Mucosa of descending colon (tissue), 3 donors: ENCODE data around the gene GALNTL6. TPM values are rescaled to one million over a fixed set of nuclear protein-coding genes. Genes with fewer than 3 reads are reported as not detected.
A peak's percentile ranks its signal among the peaks of the same experiment; 100 is the strongest.

Experiments used
- ATAC-seq: fragments of 200-7000 bp; cut with Tn5 transposase; one replicate; pipeline ENCODE4 v1.9.1; 2020; ENCODE audit warnings: mild to moderate bottlenecking, moderate library complexity
- DNase-seq, 3 donors: peaks; one replicate each; pipeline ENCODE4 v3.0.0-alpha.2; 2020
- H3K36me3 ChIP-seq: fragments of 200-600 bp; one replicate; pipeline ENCODE4 v1.8.0; 2021; ENCODE audit warnings: low read depth, mild to moderate bottlenecking
- H3K4me1 ChIP-seq: fragments of 200-600 bp; one replicate; pipeline ENCODE4 v1.8.0; 2021; ENCODE audit warnings: low read depth, mild to moderate bottlenecking
- H3K4me3 ChIP-seq: fragments of 200-600 bp; one replicate; pipeline ENCODE4 v1.8.0; 2021; ENCODE audit warnings: mild to moderate bottlenecking
- H3K9me3 ChIP-seq: fragments of 200-600 bp; one replicate; pipeline ENCODE4 v1.8.0; 2021; ENCODE audit warnings: mild to moderate bottlenecking
- CTCF ChIP-seq: fragments of 200-600 bp; IDR thresholded peaks from one replicate; pipeline ENCODE4 v1.8.0; 2022; ENCODE audit warnings: antibody characterized with exemption, mild to moderate bottlenecking
- intact Hi-C, 2 donors: fragments of 100-400 bp; cut with DNase I in 1 of 2; cut with micrococcal nuclease in 1 of 2; formaldehyde crosslinking; loops; one replicate each; pipeline versions ENCODE4 v1.11.0 to v1.11.1; 2022; cut with DNase I, micrococcal nuclease
- total RNA-seq, 3 donors: library from RNA; stranded (reverse); fragmentation: NEBNext Ultra II Directional in 2 of 3; extraction: Animal tissue kit (Norgen Biotek cat#: 25700) in 2 of 3; gene quantifications; one replicate each; pipeline versions ENCODE4 v1.2.1 to v1.2.4, GENCODE V29; 2021 to 2023
- donor health status: DM: no; HTN: no; CAD: no; lungs with moderate emphysema.
- donor health status: DM: no; HTN: no; CAD: no.
- donor health status: DM: no; HTN: yes; CAD: no.

The GALNTL6 gene
- total RNA-seq, 3 donors from 2014 or later: 0.12 to 0.27 (median 0.19) TPM

GRCh38 chr4:172377486-172378140 lies 564.4 kb downstream of the GALNTL6 start:
- H3K4me1 ChIP-seq: no peaks in the 10 kb centered on the region
- intact Hi-C loops: no loop called here
- H3K4me3 ChIP-seq: no peak overlapping the region
- no peaks in the 10 kb centered on the region for H3K36me3 ChIP-seq
- DNase-seq (peak in 1 of 3 donors; percentile 50), ATAC-seq (no peak)
- no peaks in the 10 kb centered on the region for H3K9me3 ChIP-seq
- no peak for TF ChIP-seq CTCF

GRCh38 chr4:172379834-172380233 lies 566.6 kb downstream of the GALNTL6 start:
- Histone ChIP-seq H3K4me1 (no peaks in the 10 kb centered on the region), H3K36me3 (no peaks in the 10 kb centered on the region), H3K4me3 (no peak overlapping the region), H3K9me3 (no peaks in the 10 kb centered on the region)
- intact Hi-C loops: no loop called here
- no peak for TF ChIP-seq CTCF
- DNase-seq (no peak), ATAC-seq (no peak)

GRCh38 chr4:172390331-172390730 lies 577.1 kb downstream of the GALNTL6 start:
- ATAC-seq (no peak), DNase-seq (no peak)
- H3K4me1 ChIP-seq: no peaks in the 10 kb centered on the region
- no peak overlapping the region for H3K4me3 ChIP-seq
- no peaks in the 10 kb centered on the region for H3K36me3 ChIP-seq
- intact Hi-C loops: no loop called here
- no peak for TF ChIP-seq CTCF
- H3K9me3 ChIP-seq: no peaks in the 10 kb centered on the region

- Histone ChIP-seq H3K4me1 (no peaks in the 10 kb centered on the region), H3K36me3 (no peaks in the 10 kb centered on the region), H3K4me3 (no peak overlapping the region), H3K9me3 (no peaks in the 10 kb centered on the region)
- ATAC-seq (no peak), DNase-seq (no peak)
- intact Hi-C loops: no loop called here
- no peak for TF ChIP-seq CTCF
These were observed 579.5 kb downstream of the GALNTL6 start for GRCh38 chr4:172392741-172393140.

GRCh38 chr4:172393220-172393619 lies 580.0 kb downstream of the GALNTL6 start:
- Histone ChIP-seq H3K36me3 (no peaks in the 10 kb centered on the region), H3K4me3 (no peak overlapping the region), H3K9me3 (no peaks in the 10 kb centered on the region), H3K4me1 (no peaks in the 10 kb centered on the region)
- intact Hi-C loops: no loop called here
- DNase-seq: no peak
- ATAC-seq: no peak
- TF ChIP-seq CTCF: no peak

GRCh38 chr4:172404676-172405075 lies 591.5 kb downstream of the GALNTL6 start:
- intact Hi-C loops: no loop called here
- DNase-seq (no peak), ATAC-seq (no peak)

More at GRCh38 chr4:172404676-172405075, 591.5 kb downstream of the GALNTL6 start:
- no peak for TF ChIP-seq CTCF
- Histone ChIP-seq H3K4me3 (no peak overlapping the region), H3K9me3 (no peaks in the 10 kb centered on the region), H3K4me1 (no peaks in the 10 kb centered on the region), H3K36me3 (no peaks in the 10 kb centered on the region)
